GM21576 (cell line): ENCODE results near the gene DNM2.
"Not testable (repeated sequence)": the region's sequence is repeated elsewhere in the genome, so short reads cannot be mapped to it uniquely, and the experiment has no call there.

Experiments
- ATAC-seq: cut with Tn5 transposase; IDR thresholded peaks from one replicate; pipeline ENCODE4 v1.9.1; 2021; ENCODE audit warnings: mild to moderate bottlenecking, moderate library complexity; ENCODE audit not compliant: unreplicated experiment

Gene DNM2

GRCh38 chr19:10749435-10750384 lies 31.8 kb downstream of the DNM2 start:
- ATAC-seq: no peak

- ATAC-seq: no peak
Measured at GRCh38 chr19:10751109-10751953, 33.5 kb downstream of the DNM2 start.

GRCh38 chr19:10752237-10752912 lies 34.5 kb downstream of the DNM2 start:
- no peak for ATAC-seq

GRCh38 chr19:10752913-10753704 lies 35.2 kb downstream of the DNM2 start:
- no peak for ATAC-seq

- no peak for ATAC-seq
Measured at GRCh38 chr19:10756371-10756770, 38.5 kb downstream of the DNM2 start.

- no peak for ATAC-seq
Measured at GRCh38 chr19:10756791-10757190, 38.9 kb downstream of the DNM2 start.

GRCh38 chr19:10758050-10758449 lies 40.2 kb downstream of the DNM2 start:
- ATAC-seq: not testable (repeated sequence)

- no peak for ATAC-seq
Measured at GRCh38 chr19:10758978-10759377, 41.1 kb downstream of the DNM2 start.

GRCh38 chr19:10760273-10760944 lies 42.5 kb downstream of the DNM2 start:
- ATAC-seq: no peak

GRCh38 chr19:10761443-10762250 lies 43.8 kb downstream of the DNM2 start:
- ATAC-seq: no peak

GRCh38 chr19:10762656-10763055 lies 44.8 kb downstream of the DNM2 start:
- no peak for ATAC-seq

GRCh38 chr19:10763411-10763810 lies 45.5 kb downstream of the DNM2 start:
- ATAC-seq: no peak

- no peak for ATAC-seq
Measured at GRCh38 chr19:10763828-10764339, 46.0 kb downstream of the DNM2 start.

- ATAC-seq: no peak
Measured at GRCh38 chr19:10764340-10764894, 46.5 kb downstream of the DNM2 start.

GRCh38 chr19:10766049-10766623 lies 48.3 kb downstream of the DNM2 start:
- no peak for ATAC-seq

GRCh38 chr19:10766671-10767201 lies 48.9 kb downstream of the DNM2 start:
- ATAC-seq: no peak

- no peak for ATAC-seq
Measured at GRCh38 chr19:10767726-10768125, 49.8 kb downstream of the DNM2 start.

GRCh38 chr19:10768369-10768768 lies 50.5 kb downstream of the DNM2 start:
- no peak for ATAC-seq
